Tibial nerve (tissue), 4 donors: ENCODE data around the gene PRMT3. TPM values are rescaled to one million over a fixed set of nuclear protein-coding genes. Genes with fewer than 3 reads are reported as not detected.

Experiments
- DNase-seq, 2 donors: peaks; one replicate each; pipeline ENCODE4 v3.0.0-alpha.2; 2019; ENCODE audit warnings: low spot score in 2 of 2
- H3K27ac ChIP-seq, 4 donors: fragments of 200-600 bp; sonication (generic) in 3 of 4; one replicate each; pipeline ENCODE4 v1.5.1; 2017 to 2019; ENCODE audit warnings: mild to moderate bottlenecking in 1 of 4
- H3K27me3 ChIP-seq, 2 donors: fragments of 200-600 bp; sonication (generic) in 1 of 2; one replicate each; pipeline versions ENCODE4 v1.5.1 to v1.6.0; 2017 to 2019
- H3K36me3 ChIP-seq, 3 donors: fragments of 200-600 bp; sonication (generic); one replicate each; pipeline ENCODE4 v1.5.1; 2018 to 2019
- H3K4me1 ChIP-seq, 4 donors: fragments of 200-600 bp; sonication (generic) in 3 of 4; one replicate each; pipeline ENCODE4 v1.5.1; 2017 to 2019
- H3K4me3 ChIP-seq, 4 donors: fragments of 200-600 bp; sonication (generic) in 3 of 4; one replicate each; pipeline ENCODE4 v1.5.1; 2017 to 2019; ENCODE audit warnings: mild to moderate bottlenecking in 1 of 4, moderate library complexity in 1 of 4
- H3K9me3 ChIP-seq, 4 donors: fragments of 200-600 bp; sonication (generic) in 3 of 4; one replicate each; pipeline ENCODE4 v1.5.1; 2017 to 2019
- CTCF ChIP-seq, 5 experiments: fragments of 200-600 bp in 3 of 5; fragments of 450-650 bp in 2 of 5; sonication (generic) in 3 of 5; IDR thresholded peaks; one replicate each; pipeline ENCODE4 v1.5.1; 2016 to 2019; ENCODE audit warnings: antibody characterized with exemption in 5 of 5, mild to moderate bottlenecking in 3 of 5, moderate library complexity in 2 of 5
- EP300 ChIP-seq, 2 donors: sonication (generic); formaldehyde crosslinking; IDR thresholded peaks; one replicate each; pipeline ENCODE4 v1.6.1; 2017; ENCODE audit warnings: antibody characterized with exemption in 2 of 2, mild to moderate bottlenecking in 1 of 2
- POLR2A ChIP-seq, 2 donors: fragments of 450-650 bp; IDR thresholded peaks; one replicate each; pipeline ENCODE4 v1.6.1; 2017; ENCODE audit warnings: antibody characterized with exemption in 2 of 2, mild to moderate bottlenecking in 2 of 2, moderate library complexity in 2 of 2
- WGBS, 2 donors: methylation state at CpG; one replicate each; pipeline ENCODE4 v1.1.5; 2018; 5-methylcytosine and 5-hydroxymethylcytosine counted together
- total RNA-seq, 4 donors: library from RNA; depleted of rRNA; stranded (reverse); fragments of >200 nt; gene quantifications; one replicate each; pipeline ENCODE4 v1.1.0, GENCODE V29; 2016

PRMT3 gene
- total RNA-seq, 4 donors from 2014 or later: 17.8 to 29.4 (median 22.1) TPM

- Histone ChIP-seq H3K27ac (no peak overlapping the region), H3K36me3 (peaks cover 0 to 24% (median 0%) of the 10 kb centered on the region in 3 donors), H3K4me1 (no peaks in the 10 kb centered on the region), H3K27me3 (no peaks in the 10 kb centered on the region), H3K9me3 (no peaks in the 10 kb centered on the region), H3K4me3 (no peak overlapping the region)
- WGBS, 2 donors: 94 to 96% methylated on average over 4 of the region's 4 CpGs
- DNase-seq: no peak
- no peak for TF ChIP-seq POLR2A (IDR thresholded peaks at IDR 0.05)
- no peak for TF ChIP-seq EP300 (IDR thresholded peaks at IDR 0.05)
- TF ChIP-seq CTCF (IDR thresholded peaks at IDR 0.05): no peak
Observed at GRCh38 chr11:20453657-20454316, 66.3 kb downstream of the PRMT3 start.

GRCh38 chr11:20457001-20457799 lies 69.7 kb downstream of the PRMT3 start:
- Histone ChIP-seq H3K9me3 (no peaks in the 10 kb centered on the region), H3K36me3 (peaks cover 0 to 25% (median 0%) of the 10 kb centered on the region in 3 donors), H3K4me1 (no peaks in the 10 kb centered on the region), H3K4me3 (no peak overlapping the region), H3K27ac (no peak overlapping the region), H3K27me3 (no peaks in the 10 kb centered on the region)
- WGBS, 2 donors: 83 to 86% methylated on average over 4 of the region's 4 CpGs
- DNase-seq: no peak
- no peak for TF ChIP-seq EP300 (IDR thresholded peaks at IDR 0.05)

DNA sequence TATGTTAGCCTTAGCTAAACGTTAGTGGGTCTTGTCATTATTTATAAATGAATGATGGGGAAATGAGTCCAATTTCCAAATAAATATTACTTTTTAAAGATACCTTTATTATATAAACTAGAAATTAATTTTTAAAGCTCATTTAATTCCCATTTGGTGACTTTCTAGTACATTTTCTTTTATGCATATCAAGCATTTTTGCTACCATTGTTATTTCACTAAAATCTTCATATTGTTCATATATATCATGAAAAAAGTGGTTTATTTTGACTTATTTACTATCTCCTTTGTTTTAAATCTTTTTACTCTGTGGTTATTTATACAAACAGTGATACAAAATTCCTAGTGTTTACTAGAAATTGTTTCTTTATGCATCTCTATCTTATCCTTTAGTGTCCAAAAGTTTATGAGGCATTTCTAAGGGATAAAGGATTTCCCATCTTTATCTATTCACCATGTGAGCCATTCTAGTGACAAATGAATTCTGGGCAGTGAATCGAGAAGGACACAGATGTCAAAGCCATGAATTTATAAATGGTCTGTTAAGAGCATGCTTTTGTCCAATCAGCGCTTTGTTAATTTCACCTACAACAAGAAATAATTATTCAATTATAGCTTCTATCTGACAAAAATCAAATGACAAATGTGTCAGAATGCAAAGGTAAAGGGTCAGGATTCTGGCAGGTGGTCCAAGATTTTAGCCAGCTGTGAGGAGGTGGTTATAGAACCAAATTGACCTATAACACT lies 70.6 kb downstream of the PRMT3 start:
- no peaks in the 10 kb centered on the region for H3K27me3 ChIP-seq
- peaks cover 0 to 29% (median 0%) of the 10 kb centered on the region in 3 donors for H3K36me3 ChIP-seq
- TF ChIP-seq CTCF (IDR thresholded peaks at IDR 0.05) (no peak), POLR2A (IDR thresholded peaks at IDR 0.05) (no peak), EP300 (IDR thresholded peaks at IDR 0.05) (no peak)
- no peak overlapping the region for H3K4me3 ChIP-seq
- H3K9me3 ChIP-seq: no peaks in the 10 kb centered on the region
- no peak for DNase-seq
- H3K27ac ChIP-seq: no peak overlapping the region
- WGBS, 2 donors: 82 to 87% methylated on average over 3 of the region's 3 CpGs
- H3K4me1 ChIP-seq: no peaks in the 10 kb centered on the region

- no peaks in the 10 kb centered on the region for H3K4me1 ChIP-seq
- H3K27me3 ChIP-seq: no peaks in the 10 kb centered on the region
- H3K36me3 ChIP-seq: peaks cover 0 to 27% (median 0%) of the 10 kb centered on the region in 3 donors
- DNase-seq: no peak
- 87 to 96% methylated on average over 1 of the region's 1 CpG for WGBS, 2 donors
- H3K27ac ChIP-seq: no peak overlapping the region
- TF ChIP-seq POLR2A (IDR thresholded peaks at IDR 0.05) (no peak), EP300 (IDR thresholded peaks at IDR 0.05) (no peak), CTCF (IDR thresholded peaks at IDR 0.05) (no peak)
- no peak overlapping the region for H3K4me3 ChIP-seq
- no peaks in the 10 kb centered on the region for H3K9me3 ChIP-seq
Observed at GRCh38 chr11:20458905-20459632, 71.6 kb downstream of the PRMT3 start.

DNA sequence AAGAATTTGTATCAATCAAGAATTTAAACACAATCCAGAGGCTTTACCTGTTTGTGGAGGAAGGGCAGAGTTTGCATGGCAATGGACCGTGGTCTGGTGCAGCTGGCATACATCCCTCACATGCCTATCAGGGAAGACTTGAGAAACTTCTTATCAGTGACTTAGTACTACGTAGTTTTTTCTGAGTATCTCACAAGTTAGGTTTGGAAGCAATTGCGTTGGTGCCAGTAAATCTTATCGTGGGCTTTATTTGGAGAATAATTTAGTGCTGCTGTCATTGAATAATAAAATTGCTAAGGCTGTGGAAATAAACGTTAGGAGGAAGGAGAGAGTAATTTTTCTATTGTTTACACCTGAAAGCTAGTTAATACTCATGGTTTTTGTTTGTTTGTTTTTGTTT lies 72.3 kb downstream of the PRMT3 start:
- Histone ChIP-seq H3K4me1 (no peaks in the 10 kb centered on the region), H3K27me3 (no peaks in the 10 kb centered on the region), H3K36me3 (peaks cover 0 to 27% (median 0%) of the 10 kb centered on the region in 3 donors), H3K9me3 (no peaks in the 10 kb centered on the region), H3K27ac (no peak overlapping the region), H3K4me3 (no peak overlapping the region)
- TF ChIP-seq CTCF (IDR thresholded peaks at IDR 0.05) (no peak), POLR2A (IDR thresholded peaks at IDR 0.05) (no peak), EP300 (IDR thresholded peaks at IDR 0.05) (no peak)
- no peak for DNase-seq
- WGBS, 2 donors: 81% methylated on average over 5 of the region's 5 CpGs
